ENCODE data around the gene GATAD2A. TPM values are rescaled to one million over a fixed set of nuclear protein-coding genes. Genes with fewer than 3 reads are reported as not detected.

Gene GATAD2A
- total and polyA plus RNA-seq, 5 donors from 2014 or later: 8.1 to 134 (median 9.7) TPM

- DNase-seq (no peak), ATAC-seq (ENCODE audit: low read depth in 2 of 2) (no peak)
- H3K4me1 Mint-ChIP-seq: peaks cover 19 to 83% (median 64%) of the 10 kb centered on the region in 4 donors
- H3K36me3 Mint-ChIP-seq: peaks cover 19% of the 10 kb centered on the region
- H3K27me3 Mint-ChIP-seq: no peaks in the 10 kb centered on the region
- no peak overlapping the region for H3K27ac ChIP-seq (ENCODE audit: insufficient read depth, low read length, poor library complexity, severe bottlenecking)
- no peaks in the 10 kb centered on the region for H3K27me3 ChIP-seq (ENCODE audit: control insufficient read depth, insufficient read depth, low read length)
- peaks cover 4% of the 10 kb centered on the region for H3K36me3 ChIP-seq (ENCODE audit: control insufficient read depth, insufficient read depth, low read length)
- H3K9me3 Mint-ChIP-seq: no peaks in the 10 kb centered on the region
- H3K27ac Mint-ChIP-seq: peak overlapping the region; percentile 70 to 93 (median 91)
- peak overlapping the region; percentile 26 for H3K4me3 ChIP-seq (ENCODE audit: low read depth, low read length)
- peak overlapping the region in 3 of 4 donors; percentile 68 to 95 (median 82) for H3K4me3 Mint-ChIP-seq
- H3K4me1 ChIP-seq (ENCODE audit: control insufficient read depth, insufficient read depth, low read length, poor library complexity, severe bottlenecking): peaks cover 63% of the 10 kb centered on the region
- no peaks in the 10 kb centered on the region for H3K9me3 ChIP-seq (ENCODE audit: control insufficient read depth in 2 of 2, low read length in 2 of 2)
Observed at GRCh38 chr19:19409205-19409604, 3.7 kb downstream of the GATAD2A start.

- DNase-seq (no peak), ATAC-seq (ENCODE audit: low read depth in 2 of 2) (no peak)
- Histone ChIP-seq H3K36me3 (ENCODE audit: control insufficient read depth, insufficient read depth, low read length) (peaks cover 4% of the 10 kb centered on the region), H3K27me3 (ENCODE audit: control insufficient read depth, insufficient read depth, low read length) (no peaks in the 10 kb centered on the region), H3K4me1 (ENCODE audit: control insufficient read depth, insufficient read depth, low read length, poor library complexity, severe bottlenecking) (peaks cover 63% of the 10 kb centered on the region), H3K4me3 (ENCODE audit: low read depth, low read length) (peak overlapping the region; percentile 26), H3K9me3 (ENCODE audit: control insufficient read depth in 2 of 2, low read length in 2 of 2) (no peaks in the 10 kb centered on the region), H3K27ac (ENCODE audit: insufficient read depth, low read length, poor library complexity, severe bottlenecking) (no peak overlapping the region)
- H3K27ac Mint-ChIP-seq: peak overlapping the region; percentile 70 to 93 (median 91)
- no peaks in the 10 kb centered on the region for H3K27me3 Mint-ChIP-seq
- H3K4me1 Mint-ChIP-seq: peaks cover 19 to 82% (median 62%) of the 10 kb centered on the region in 4 donors
- peaks cover 19% of the 10 kb centered on the region for H3K36me3 Mint-ChIP-seq
- H3K9me3 Mint-ChIP-seq: no peaks in the 10 kb centered on the region
- peak overlapping the region; percentile 40 to 95 (median 75) for H3K4me3 Mint-ChIP-seq
Observed at GRCh38 chr19:19409631-19410030, 4.2 kb downstream of the GATAD2A start.

GRCh38 chr19:19410553-19411550 lies 5.4 kb downstream of the GATAD2A start:
- peak overlapping the region in 3 of 4 donors; percentile 17 to 95 (median 73) for H3K4me3 Mint-ChIP-seq
- peaks cover 20% of the 10 kb centered on the region for H3K36me3 Mint-ChIP-seq
- DNase-seq: peak in 2 of 3 donors; percentile 20 to 60

GRCh38 chr19:19416280-19416679 lies 10.8 kb downstream of the GATAD2A start:
- no peak for ATAC-seq (ENCODE audit: low read depth in 2 of 2)
- H3K27me3 Mint-ChIP-seq: no peaks in the 10 kb centered on the region
- Histone ChIP-seq H3K27ac (ENCODE audit: insufficient read depth, low read length, poor library complexity, severe bottlenecking) (no peak overlapping the region), H3K27me3 (ENCODE audit: control insufficient read depth, insufficient read depth, low read length) (no peaks in the 10 kb centered on the region), H3K36me3 (ENCODE audit: control insufficient read depth, insufficient read depth, low read length) (peaks cover 4% of the 10 kb centered on the region), H3K4me3 (ENCODE audit: low read depth, low read length) (no peak overlapping the region), H3K9me3 (ENCODE audit: control insufficient read depth in 2 of 2, low read length in 2 of 2) (no peaks in the 10 kb centered on the region), H3K4me1 (ENCODE audit: control insufficient read depth, insufficient read depth, low read length, poor library complexity, severe bottlenecking) (peaks cover 44% of the 10 kb centered on the region)
- H3K9me3 Mint-ChIP-seq: no peaks in the 10 kb centered on the region
- H3K36me3 Mint-ChIP-seq: peaks cover 22% of the 10 kb centered on the region
- peak overlapping the region; percentile 58 to 79 (median 74) for H3K27ac Mint-ChIP-seq
- no peak for DNase-seq
- peak overlapping the region in 2 of 4 donors; percentile 41 to 57 for H3K4me3 Mint-ChIP-seq
- H3K4me1 Mint-ChIP-seq: peaks cover 9 to 82% (median 55%) of the 10 kb centered on the region in 4 donors

More at GRCh38 chr19:19410553-19411550, 5.4 kb downstream of the GATAD2A start:
- peak; percentile 40 to 57 for ATAC-seq (ENCODE audit: low read depth in 2 of 2)
- Mint-ChIP-seq H3K27me3 (no peaks in the 10 kb centered on the region), H3K27ac (peak overlapping the region; percentile 63 to 91 (median 89)), H3K4me1 (peaks cover 19 to 83% (median 62%) of the 10 kb centered on the region in 4 donors), H3K9me3 (no peaks in the 10 kb centered on the region)
- Histone ChIP-seq H3K9me3 (ENCODE audit: control insufficient read depth in 2 of 2, low read length in 2 of 2) (no peaks in the 10 kb centered on the region), H3K4me1 (ENCODE audit: control insufficient read depth, insufficient read depth, low read length, poor library complexity, severe bottlenecking) (peaks cover 57% of the 10 kb centered on the region), H3K27me3 (ENCODE audit: control insufficient read depth, insufficient read depth, low read length) (no peaks in the 10 kb centered on the region), H3K36me3 (ENCODE audit: control insufficient read depth, insufficient read depth, low read length) (peaks cover 4% of the 10 kb centered on the region), H3K4me3 (ENCODE audit: low read depth, low read length) (no peak overlapping the region), H3K27ac (ENCODE audit: insufficient read depth, low read length, poor library complexity, severe bottlenecking) (peak overlapping the region; percentile 38)

- Mint-ChIP-seq H3K4me3 (peak overlapping the region in 2 of 4 donors; percentile 26 to 32), H3K9me3 (no peaks in the 10 kb centered on the region), H3K27ac (peak overlapping the region in 2 of 3 donors; percentile 55 to 90), H3K4me1 (peaks cover 9 to 85% (median 60%) of the 10 kb centered on the region in 4 donors), H3K27me3 (no peaks in the 10 kb centered on the region), H3K36me3 (peaks cover 22% of the 10 kb centered on the region)
- Histone ChIP-seq H3K4me3 (ENCODE audit: low read depth, low read length) (no peak overlapping the region), H3K27me3 (ENCODE audit: control insufficient read depth, insufficient read depth, low read length) (no peaks in the 10 kb centered on the region), H3K9me3 (ENCODE audit: control insufficient read depth in 2 of 2, low read length in 2 of 2) (no peaks in the 10 kb centered on the region), H3K27ac (ENCODE audit: insufficient read depth, low read length, poor library complexity, severe bottlenecking) (no peak overlapping the region), H3K36me3 (ENCODE audit: control insufficient read depth, insufficient read depth, low read length) (peaks cover 4% of the 10 kb centered on the region), H3K4me1 (ENCODE audit: control insufficient read depth, insufficient read depth, low read length, poor library complexity, severe bottlenecking) (peaks cover 43% of the 10 kb centered on the region)
- ATAC-seq (ENCODE audit: low read depth in 2 of 2): no peak
- no peak for DNase-seq
Observed at GRCh38 chr19:19417046-19417445, 11.6 kb downstream of the GATAD2A start.

GRCh38 chr19:19417628-19418245 lies 12.3 kb downstream of the GATAD2A start:
- no peaks in the 10 kb centered on the region for H3K27me3 ChIP-seq (ENCODE audit: control insufficient read depth, insufficient read depth, low read length)
- peak overlapping the region; percentile 60 to 90 (median 63) for H3K27ac Mint-ChIP-seq
- H3K4me3 ChIP-seq (ENCODE audit: low read depth, low read length): no peak overlapping the region
- peaks cover 18% of the 10 kb centered on the region for H3K36me3 Mint-ChIP-seq
- ATAC-seq (ENCODE audit: low read depth in 2 of 2) (no peak), DNase-seq (no peak)
- peaks cover 9 to 86% (median 59%) of the 10 kb centered on the region in 4 donors for H3K4me1 Mint-ChIP-seq
- no peaks in the 10 kb centered on the region for H3K9me3 ChIP-seq (ENCODE audit: control insufficient read depth in 2 of 2, low read length in 2 of 2)
- H3K27ac ChIP-seq (ENCODE audit: insufficient read depth, low read length, poor library complexity, severe bottlenecking): no peak overlapping the region
- peaks cover 4% of the 10 kb centered on the region for H3K36me3 ChIP-seq (ENCODE audit: control insufficient read depth, insufficient read depth, low read length)
- H3K9me3 Mint-ChIP-seq: no peaks in the 10 kb centered on the region
- H3K27me3 Mint-ChIP-seq: no peaks in the 10 kb centered on the region
- peaks cover 49% of the 10 kb centered on the region for H3K4me1 ChIP-seq (ENCODE audit: control insufficient read depth, insufficient read depth, low read length, poor library complexity, severe bottlenecking)
- H3K4me3 Mint-ChIP-seq: peak overlapping the region in 3 of 4 donors; percentile 48 to 75 (median 74)

GRCh38 chr19:19418555-19419260 lies 13.2 kb downstream of the GATAD2A start:
- peaks cover 54% of the 10 kb centered on the region for H3K4me1 ChIP-seq (ENCODE audit: control insufficient read depth, insufficient read depth, low read length, poor library complexity, severe bottlenecking)
- Mint-ChIP-seq H3K36me3 (peaks cover 14% of the 10 kb centered on the region), H3K4me3 (peak overlapping the region in 3 of 4 donors; percentile 48 to 75 (median 74)), H3K9me3 (no peaks in the 10 kb centered on the region), H3K27ac (peak overlapping the region; percentile 60 to 90 (median 78)), H3K27me3 (no peaks in the 10 kb centered on the region), H3K4me1 (peaks cover 9 to 86% (median 57%) of the 10 kb centered on the region in 4 donors)
- no peak for DNase-seq
- no peak overlapping the region for H3K4me3 ChIP-seq (ENCODE audit: low read depth, low read length)
- no peak overlapping the region for H3K27ac ChIP-seq (ENCODE audit: insufficient read depth, low read length, poor library complexity, severe bottlenecking)
- H3K27me3 ChIP-seq (ENCODE audit: control insufficient read depth, insufficient read depth, low read length): no peaks in the 10 kb centered on the region
- H3K9me3 ChIP-seq (ENCODE audit: control insufficient read depth in 2 of 2, low read length in 2 of 2): no peaks in the 10 kb centered on the region
- no peak for ATAC-seq (ENCODE audit: low read depth in 2 of 2)
- no peaks in the 10 kb centered on the region for H3K36me3 ChIP-seq (ENCODE audit: control insufficient read depth, insufficient read depth, low read length)
